Fibroblast of lung (primary cell): ENCODE measurements around the gene GRID1. TPM values are rescaled to one million over a fixed set of nuclear protein-coding genes. Genes with fewer than 3 reads are reported as not detected.

Source experiments
- DNase-seq, 2 donors: peaks; one replicate each; pipeline versions ENCODE4 v3.0.0 to v3.0.0-alpha.2; 2010; ENCODE audit warnings: low read depth in 2 of 2
- H2AFZ ChIP-seq: 2 replicates; pipeline ENCODE4 v1.5.1; 2012; ENCODE audit warnings: low read length, control low read depth, inconsistent platforms
- H3K27ac ChIP-seq: 2 replicates; pipeline ENCODE4 v1.5.1; 2011; ENCODE audit warnings: low read length, control low read depth; ENCODE audit not compliant: insufficient read depth
- H3K27me3 ChIP-seq: 2 replicates; pipeline ENCODE4 v1.5.1; 2011; ENCODE audit warnings: mild to moderate bottlenecking, low read length; ENCODE audit not compliant: control insufficient read depth, insufficient read depth
- H3K36me3 ChIP-seq: 2 replicates; pipeline ENCODE4 v1.5.1; 2011; ENCODE audit warnings: low read length; ENCODE audit not compliant: control insufficient read depth, insufficient read depth
- H3K4me1 ChIP-seq: 2 replicates; pipeline ENCODE4 v1.5.1; 2011; ENCODE audit warnings: low read length; ENCODE audit not compliant: control insufficient read depth, insufficient read depth; ENCODE audit errors: extremely low read depth
- H3K4me2 ChIP-seq: 2 replicates; pipeline ENCODE4 v1.5.1; 2011; ENCODE audit warnings: low read length, control low read depth; ENCODE audit not compliant: insufficient read depth; ENCODE audit errors: extremely low read depth
- H3K4me3 ChIP-seq, 4 experiments: fragments of 200-600 bp in 1 of 4; sonication (generic) in 1 of 4; replicated peaks in 1 of 4; 2 replicates each; pipeline ENCODE4 v1.5.1; 2011 to 2016; ENCODE audit warnings: low read length in 4 of 4, low read depth in 3 of 4, mild to moderate bottlenecking in 3 of 4, control low read depth in 2 of 4, inconsistent platforms in 1 of 4, mixed read lengths in 1 of 4; ENCODE audit not compliant: insufficient read depth in 1 of 4; ENCODE audit errors: control extremely low read depth in 1 of 4
- H3K79me2 ChIP-seq: 2 replicates; pipeline ENCODE4 v1.5.1; 2012; ENCODE audit warnings: mild to moderate bottlenecking, low read length, inconsistent platforms; ENCODE audit not compliant: control insufficient read depth, insufficient read depth
- H3K9ac ChIP-seq: 2 replicates; pipeline ENCODE4 v1.5.1; 2011; ENCODE audit warnings: mild to moderate bottlenecking, low read length, control low read depth; ENCODE audit not compliant: insufficient read depth
- H3K9me3 ChIP-seq: 2 replicates; pipeline ENCODE4 v1.5.1; 2012; ENCODE audit warnings: low read depth, low read length; ENCODE audit not compliant: control insufficient read depth, insufficient read depth
- H4K20me1 ChIP-seq: 2 replicates; pipeline ENCODE4 v1.5.1; 2011; ENCODE audit warnings: low read length; ENCODE audit not compliant: control insufficient read depth, insufficient read depth; ENCODE audit errors: extremely low read depth
- CTCF ChIP-seq, 2 donors: IDR thresholded peaks in 1 of 2; conservative IDR thresholded peaks in 1 of 2; 1 replicate in 1 of 2; 2 replicates in 1 of 2; pipeline ENCODE4 v1.5.1; 2011 to 2012; ENCODE audit warnings: low read length in 2 of 2, control low read depth in 1 of 2, inconsistent platforms in 1 of 2, low read depth in 1 of 2, mild to moderate bottlenecking in 1 of 2
- EZH2 ChIP-seq: IDR thresholded peaks from 2 replicates; pipeline ENCODE4 v1.5.1; 2012; ENCODE audit warnings: low read length, control low read depth, mild to moderate bottlenecking; ENCODE audit errors: missing control alignments
- polyA plus RNA-seq, 2 donors: library from polyadenylated mRNA; depleted of rRNA in 1 of 2; stranded (reverse) in 1 of 2; unstranded in 1 of 2; fragments of >200 nt; gene quantifications; 2 replicates each; pipeline ENCODE4 v1.2.1, GENCODE V29; 2011 to 2012; ENCODE audit warnings: missing spikeins in 1 of 2
- total RNA-seq: library from RNA; depleted of rRNA; stranded (reverse); fragments of >200 nt; gene quantifications from 2 replicates; pipeline ENCODE4 v1.2.1, GENCODE V29; 2014

The GRID1 gene
- total and polyA plus RNA-seq, 2 donors (not counting 1 experiment from before 2014, with no cell fraction given), result 0.03 to 0.33 TPM

DNA sequence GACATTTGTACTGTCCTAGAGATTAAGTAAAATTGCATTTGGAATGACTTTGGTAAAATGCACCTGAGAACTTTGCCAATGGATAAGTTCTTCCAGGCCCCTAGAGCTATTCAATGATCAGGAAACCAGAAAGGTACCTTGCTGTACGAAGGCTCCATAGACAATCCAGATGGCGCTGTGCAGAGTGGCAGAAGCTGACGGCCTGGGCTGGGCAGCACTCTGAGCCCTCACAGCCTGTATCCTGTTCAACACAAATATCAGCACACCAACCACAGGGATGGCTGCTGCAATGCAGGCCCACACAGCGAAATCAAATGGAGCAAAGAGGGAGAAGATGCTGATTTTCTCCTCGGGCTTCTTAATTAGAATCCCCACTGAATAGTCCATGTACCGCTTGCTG lies 642.4 kb downstream of the GRID1 start:
- no peak overlapping the region for H3K4me3 ChIP-seq
- H3K9ac ChIP-seq, result no peak overlapping the region
- no peak overlapping the region for H2AFZ ChIP-seq
- H3K4me1 ChIP-seq, result no peaks in the 10 kb centered on the region
- H4K20me1 ChIP-seq, result no peaks in the 10 kb centered on the region
- no peak for DNase-seq
- no peaks in the 10 kb centered on the region for H3K9me3 ChIP-seq
- H3K27me3 ChIP-seq, result no peaks in the 10 kb centered on the region
- no peak overlapping the region for H3K27ac ChIP-seq
- no peak for TF ChIP-seq CTCF (conservative IDR thresholded peaks at IDR 0.05 in 1 of 2, IDR thresholded peaks at IDR 0.05 in 1 of 2; ENCODE audit: low read depth in 1 of 2, low read length in 2 of 2)
- TF ChIP-seq EZH2, result no peak
- no peaks in the 10 kb centered on the region for H3K79me2 ChIP-seq
- H3K36me3 ChIP-seq, result no peaks in the 10 kb centered on the region
- no peak overlapping the region for H3K4me2 ChIP-seq

DNA sequence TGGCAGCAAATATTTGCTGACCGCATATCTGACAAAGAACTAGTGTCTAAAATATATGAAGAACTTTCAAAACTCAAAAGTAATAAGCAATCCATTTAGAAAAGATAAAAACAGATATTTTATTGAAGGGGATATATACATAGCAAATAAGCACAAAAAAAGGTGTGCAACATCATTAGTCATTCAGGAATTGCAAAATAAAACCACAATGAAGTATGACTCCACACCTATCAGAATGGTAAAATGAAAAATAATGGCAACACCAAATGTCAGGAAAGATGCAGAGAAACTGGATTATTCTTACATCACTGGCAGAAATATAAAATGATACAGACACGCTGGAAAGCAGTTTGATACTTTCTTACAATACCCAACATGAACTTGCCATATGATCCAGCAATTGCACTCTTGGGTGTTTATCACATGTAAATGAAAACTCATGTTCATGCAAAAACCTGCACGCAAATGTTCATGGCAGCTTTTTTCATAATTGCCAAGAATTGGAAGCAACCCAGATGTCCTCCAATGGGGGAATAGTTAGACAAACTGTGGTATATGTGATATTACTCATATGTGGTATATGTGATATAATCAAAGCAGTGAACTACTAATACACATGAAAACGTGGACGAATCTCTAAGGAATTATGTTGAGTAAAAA lies 645.5 kb downstream of the GRID1 start:
- Histone ChIP-seq H3K4me2 (no peak overlapping the region), H4K20me1 (no peaks in the 10 kb centered on the region), H2AFZ (no peak overlapping the region), H3K9me3 (no peaks in the 10 kb centered on the region), H3K27me3 (no peaks in the 10 kb centered on the region), H3K4me3 (no peak overlapping the region), H3K27ac (no peak overlapping the region), H3K4me1 (no peaks in the 10 kb centered on the region), H3K36me3 (no peaks in the 10 kb centered on the region), H3K9ac (no peak overlapping the region), H3K79me2 (no peaks in the 10 kb centered on the region)
- DNase-seq, result no peak
- no peak for TF ChIP-seq CTCF (conservative IDR thresholded peaks at IDR 0.05 in 1 of 2, IDR thresholded peaks at IDR 0.05 in 1 of 2; ENCODE audit: low read depth in 1 of 2, low read length in 2 of 2)
- TF ChIP-seq EZH2, result no peak

- H3K4me2 ChIP-seq, result no peak overlapping the region
- TF ChIP-seq CTCF (conservative IDR thresholded peaks at IDR 0.05 in 1 of 2, IDR thresholded peaks at IDR 0.05 in 1 of 2; ENCODE audit: low read depth in 1 of 2, low read length in 2 of 2), result no peak
- no peak for TF ChIP-seq EZH2
- no peaks in the 10 kb centered on the region for H3K79me2 ChIP-seq
- no peaks in the 10 kb centered on the region for H3K36me3 ChIP-seq
- H3K4me3 ChIP-seq, result no peak overlapping the region
- no peak overlapping the region for H3K9ac ChIP-seq
- H3K27ac ChIP-seq, result no peak overlapping the region
- H3K4me1 ChIP-seq, result no peaks in the 10 kb centered on the region
- H3K9me3 ChIP-seq, result no peaks in the 10 kb centered on the region
- no peaks in the 10 kb centered on the region for H3K27me3 ChIP-seq
- DNase-seq, result no peak
- H2AFZ ChIP-seq, result no peak overlapping the region
- no peaks in the 10 kb centered on the region for H4K20me1 ChIP-seq
Observed at GRCh38 chr10:85719408-85719807, 647.2 kb downstream of the GRID1 start.
